Neural crest cell (in vitro differentiated cells): ENCODE data around the gene HOXD12. TPM values are rescaled to one million over a fixed set of nuclear protein-coding genes. Genes with fewer than 3 reads are reported as not detected.
A peak's percentile ranks its signal among the peaks of the same experiment; 100 is the strongest.

Experiments
- DNase-seq: peaks from one replicate; pipeline ENCODE4 v3.0.0; 2021; ENCODE audit warnings: low read depth, mixed read lengths, low spot score
- H3K27ac Mint-ChIP-seq: one replicate; pipeline ENCODE4 v1.8.0; 2021; ENCODE audit warnings: mild to moderate bottlenecking, mixed read lengths; ENCODE audit not compliant: unreplicated experiment
- H3K27me3 Mint-ChIP-seq: 2 replicates; pipeline ENCODE4 v1.8.0; 2021; ENCODE audit warnings: low read depth, mild to moderate bottlenecking, mixed read lengths
- H3K36me3 Mint-ChIP-seq: 2 replicates; pipeline ENCODE4 v1.8.0; 2021; ENCODE audit warnings: low read depth, mild to moderate bottlenecking, mixed read lengths
- H3K4me1 Mint-ChIP-seq: 2 replicates; pipeline ENCODE4 v1.8.0; 2021; ENCODE audit warnings: mixed read lengths
- H3K4me3 Mint-ChIP-seq: one replicate; pipeline ENCODE4 v1.8.0; 2021; ENCODE audit warnings: mild to moderate bottlenecking, mixed read lengths
- H3K9me3 Mint-ChIP-seq: 2 replicates; pipeline ENCODE4 v1.8.0; 2021; ENCODE audit warnings: mixed read lengths
- CTCF ChIP-seq: fragments of 200-600 bp; sonication (generic); conservative IDR thresholded peaks from 2 replicates; pipeline ENCODE4 v1.5.0; 2021; ENCODE audit warnings: antibody characterized with exemption, mild to moderate bottlenecking
- total RNA-seq: library from RNA; stranded (reverse); gene quantifications from 2 replicates; pipeline ENCODE4 v1.2.1, GENCODE V29; 2021

Gene HOXD12
- total RNA-seq, 1 donor from 2014 or later = not detected

- H3K9me3 Mint-ChIP-seq = no peaks in the 10 kb centered on the region
- H3K4me3 Mint-ChIP-seq = no peak overlapping the region
- no peak for DNase-seq
- TF ChIP-seq CTCF = no peak
- peaks cover 16% of the 10 kb centered on the region for H3K4me1 Mint-ChIP-seq
- H3K36me3 Mint-ChIP-seq = peaks cover 2% of the 10 kb centered on the region
- H3K27ac Mint-ChIP-seq = no peak overlapping the region
- H3K27me3 Mint-ChIP-seq = peaks cover 96% of the 10 kb centered on the region
Measured at GRCh38 chr2:176089843-176090395, 9.7 kb upstream of the HOXD12 start.

GRCh38 chr2:176090862-176091261 is 8.7 kb upstream of the HOXD12 start:
- Mint-ChIP-seq H3K27ac (no peak overlapping the region), H3K4me3 (no peak overlapping the region), H3K36me3 (peaks cover 2% of the 10 kb centered on the region), H3K27me3 (peaks cover 96% of the 10 kb centered on the region), H3K4me1 (peaks cover 16% of the 10 kb centered on the region), H3K9me3 (no peaks in the 10 kb centered on the region)
- no peak for TF ChIP-seq CTCF
- DNase-seq = no peak

- H3K27me3 Mint-ChIP-seq = peaks cover 96% of the 10 kb centered on the region
- peak overlapping the region; percentile 79 for H3K4me3 Mint-ChIP-seq
- H3K36me3 Mint-ChIP-seq = peaks cover 2% of the 10 kb centered on the region
- no peak for TF ChIP-seq CTCF
- peaks cover 18% of the 10 kb centered on the region for H3K4me1 Mint-ChIP-seq
- H3K27ac Mint-ChIP-seq = no peak overlapping the region
- DNase-seq = no peak
- H3K9me3 Mint-ChIP-seq = no peaks in the 10 kb centered on the region
Measured at GRCh38 chr2:176091329-176092258, 8.0 kb upstream of the HOXD12 start.

GRCh38 chr2:176092270-176093144 is 7.1 kb upstream of the HOXD12 start, which contains the start of gene HOXD13:
Gene HOXD13 (plus strand): TSS chr2:176092721. CDS start chr2:176092891, 170 bp downstream.
- Mint-ChIP-seq H3K4me1 (peaks cover 26% of the 10 kb centered on the region), H3K27ac (no peak within 1 kb of the TSS), H3K4me3 (peak within 1 kb of the TSS; percentile 79), H3K9me3 (no peaks in the 10 kb centered on the region), H3K36me3 (peaks cover 3% of the 10 kb centered on the region), H3K27me3 (peaks cover 96% of the 10 kb centered on the region)
- TF ChIP-seq CTCF = peak; percentile 32
- DNase-seq = no peak
